Sigmoid colon (tissue), 7 donors: ENCODE measurements around the gene TMEM41B. TPM values are rescaled to one million over a fixed set of nuclear protein-coding genes. Genes with fewer than 3 reads are reported as not detected.
"Not testable (repeated sequence)": the region's sequence is repeated elsewhere in the genome, so short reads cannot be mapped to it uniquely, and the experiment has no call there.

Experiments used
- DNase-seq: peaks from one replicate; pipeline ENCODE4 v3.0.0-alpha.2; 2019
- H3K27ac ChIP-seq, 4 donors: fragments of 200-600 bp; sonication (generic); one replicate each; pipeline ENCODE4 v1.5.1; 2016 to 2019; ENCODE audit warnings: mild to moderate bottlenecking in 1 of 4
- H3K27me3 ChIP-seq, 3 donors: fragments of 200-600 bp; sonication (generic); one replicate each; pipeline ENCODE4 v1.5.1; 2019; ENCODE audit warnings: mild to moderate bottlenecking in 1 of 3
- H3K36me3 ChIP-seq, 4 donors: fragments of 200-600 bp; sonication (generic); one replicate each; pipeline ENCODE4 v1.5.1; 2016 to 2019
- H3K4me1 ChIP-seq, 4 donors: fragments of 200-600 bp; sonication (generic); one replicate each; pipeline ENCODE4 v1.5.1; 2017 to 2019
- H3K4me3 ChIP-seq, 4 donors: fragments of 200-600 bp; sonication (generic); one replicate each; pipeline ENCODE4 v1.5.1; 2017 to 2019; ENCODE audit warnings: mild to moderate bottlenecking in 2 of 4, moderate library complexity in 1 of 4
- H3K9me3 ChIP-seq, 4 donors: fragments of 200-600 bp in 3 of 4; sonication (generic) in 3 of 4; one replicate each; pipeline versions ENCODE4 v1.5.1 to v1.6.1; 2013 to 2019
- CTCF ChIP-seq, 4 experiments: fragments of 450-650 bp in 3 of 4; fragments of 200-600 bp in 1 of 4; IDR thresholded peaks; one replicate each; pipeline ENCODE4 v1.5.1; 2016 to 2019; ENCODE audit warnings: antibody characterized with exemption in 4 of 4, mild to moderate bottlenecking in 3 of 4, moderate library complexity in 2 of 4
- EP300 ChIP-seq, 4 donors: sonication (generic); formaldehyde crosslinking; IDR thresholded peaks; one replicate each; pipeline ENCODE4 v1.6.1; 2017; ENCODE audit warnings: antibody characterized with exemption in 4 of 4
- POLR2A ChIP-seq, 2 donors: fragments of 450-650 bp; IDR thresholded peaks; one replicate each; pipeline ENCODE4 v1.6.1; 2016; ENCODE audit warnings: antibody characterized with exemption in 2 of 2, mild to moderate bottlenecking in 2 of 2, moderate library complexity in 2 of 2
- POLR2AphosphoS5 ChIP-seq, 4 donors: sonication (generic); formaldehyde crosslinking; IDR thresholded peaks; one replicate each; pipeline ENCODE4 v1.6.1; 2017; ENCODE audit warnings: antibody characterized with exemption in 4 of 4
- WGBS, 2 donors: extraction: QIAGEN DNeasy Blood & Tissue Kit; methylation state at CpG; one replicate each; pipeline ENCODE4 v1.1.7; 2013; 5-methylcytosine and 5-hydroxymethylcytosine counted together
- intact Hi-C: fragments of 100-400 bp; cut with DNase I; formaldehyde crosslinking; loops from one replicate; pipeline ENCODE4 v1.15.1; 2023
- polyA plus RNA-seq, 3 donors: library from polyadenylated mRNA; stranded (reverse); fragments of 200-250 nt; gene quantifications; one replicate each; pipeline ENCODE4 v1.2.3, GENCODE V29; 2013
- total RNA-seq, 4 donors: library from RNA; depleted of rRNA; stranded (reverse); fragments of >200 nt; gene quantifications; one replicate each; pipeline ENCODE4 v1.1.0, GENCODE V29; 2016
- donor health status: healthy with polysubstance abuse.
- donor health status: Bipolar disorder and iron deficiency.
- donor health status: healthy.

The TMEM41B gene
- total and polyA plus RNA-seq, 7 donors = 6.5 to 22.2 (median 20.4) TPM

DNA sequence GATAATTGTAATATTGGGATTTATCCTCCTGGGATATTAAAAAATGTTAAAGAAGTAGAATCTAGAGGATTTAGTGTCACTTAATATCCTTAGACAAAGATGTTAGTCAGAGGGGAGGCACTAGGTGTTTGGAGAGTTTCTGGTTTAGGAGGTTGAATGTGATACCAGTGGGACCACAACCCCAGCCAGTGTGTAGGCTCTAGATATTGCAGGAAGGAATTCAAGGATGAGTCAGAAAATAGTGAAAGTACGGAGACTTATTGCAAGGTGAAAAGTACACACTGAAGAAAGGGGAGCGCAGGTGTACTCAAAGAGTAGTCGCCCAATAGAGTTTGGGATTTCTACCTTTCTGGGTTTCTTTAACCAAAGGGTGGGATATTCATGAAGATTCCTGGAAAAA is 5.7 kb upstream of the TMEM41B start:
- Histone ChIP-seq H3K36me3 (no peaks in the 10 kb centered on the region), H3K4me3 (no peak overlapping the region), H3K9me3 (no peaks in the 10 kb centered on the region), H3K27me3 (no peaks in the 10 kb centered on the region), H3K27ac (no peak overlapping the region), H3K4me1 (peaks cover 0 to 3% (median 2%) of the 10 kb centered on the region in 4 donors)
- TF ChIP-seq CTCF (IDR thresholded peaks at IDR 0.05) (no peak), POLR2AphosphoS5 (IDR thresholded peaks at IDR 0.05) (no peak), POLR2A (IDR thresholded peaks at IDR 0.05) (no peak), EP300 (IDR thresholded peaks at IDR 0.05) (no peak)
- no peak for DNase-seq
- 93 to 94% methylated on average over 3 of the region's 3 CpGs for WGBS, 2 donors
- intact Hi-C loops = no loop called here

DNA sequence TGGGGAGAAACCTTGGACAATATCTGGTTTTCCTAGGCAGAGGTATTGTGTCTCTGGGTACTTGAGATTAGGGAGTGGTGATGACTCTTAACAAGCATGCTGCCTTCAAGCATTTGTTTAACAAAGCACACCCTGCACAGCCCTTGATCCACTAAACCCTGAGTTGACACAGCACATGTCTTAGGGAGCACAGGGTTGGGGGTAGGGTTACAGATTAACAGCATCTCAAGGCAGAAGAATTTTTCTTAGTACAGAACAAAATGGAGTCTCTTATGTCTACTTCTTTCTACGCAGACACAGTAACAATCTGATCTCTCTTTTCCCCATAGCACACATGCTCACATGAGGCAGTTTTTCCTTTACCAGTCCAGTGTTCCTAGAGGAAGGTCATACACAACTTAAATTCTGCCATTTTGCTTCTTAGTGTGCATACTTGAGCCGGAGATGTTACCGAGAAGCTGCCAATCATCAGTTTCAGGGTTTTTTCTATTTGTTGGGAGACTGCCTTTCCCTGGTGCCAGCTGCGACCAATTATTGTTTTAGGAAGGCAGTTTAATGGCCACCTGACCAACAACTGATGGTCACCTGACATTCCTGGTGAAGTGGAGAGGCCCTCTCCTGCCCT is 5.1 kb upstream of the TMEM41B start:
- WGBS, 2 donors = 89 to 90% methylated on average over 4 of the region's 4 CpGs
- intact Hi-C loops = not testable (repeated sequence)

DNA sequence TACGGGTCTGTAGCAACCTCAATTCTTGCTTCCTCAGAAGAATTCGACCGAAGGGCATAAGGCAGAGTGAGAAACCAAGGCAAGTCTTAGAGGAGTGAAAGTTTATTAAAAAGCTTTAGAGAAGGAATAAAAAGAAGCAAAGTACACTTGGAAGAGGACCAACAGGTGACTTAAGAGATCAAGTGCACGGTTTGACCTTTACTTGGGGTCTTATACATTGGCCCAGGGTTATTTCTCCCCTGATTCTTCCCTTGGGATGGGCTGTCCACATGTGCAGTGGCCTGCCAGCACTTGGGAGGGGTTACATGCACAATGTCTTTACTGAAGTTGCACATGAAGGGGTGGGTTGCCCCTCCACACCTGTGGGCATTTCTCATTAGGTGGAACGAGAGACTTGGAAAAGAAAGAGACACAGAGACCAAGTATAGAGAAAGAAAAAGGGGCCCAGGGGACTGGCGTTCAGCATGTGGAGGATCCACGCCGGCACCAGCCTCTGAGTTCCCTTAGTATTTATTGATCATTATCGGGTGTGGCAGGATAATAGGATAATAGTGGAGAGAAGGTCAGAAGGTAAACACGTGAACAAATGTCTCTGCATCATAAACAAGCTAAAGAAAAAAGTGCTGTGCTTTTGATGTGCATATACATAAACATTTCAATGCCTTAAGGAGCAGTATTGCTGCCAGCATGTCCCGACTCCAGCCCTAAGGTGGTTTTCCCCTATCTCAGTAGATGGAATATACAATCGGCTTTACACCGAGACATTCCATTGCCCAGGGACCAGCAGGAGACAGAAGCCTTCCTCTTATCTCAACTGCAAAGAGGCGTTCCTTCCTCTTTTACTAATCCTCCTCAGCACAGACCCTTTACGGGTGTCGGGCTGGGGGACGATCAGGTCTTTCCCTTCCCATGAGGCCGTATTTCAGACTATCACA is 4.3 kb upstream of the TMEM41B start:
- H3K27me3 ChIP-seq, H3K4me3 ChIP-seq, DNase-seq, H3K27ac ChIP-seq, H3K4me1 ChIP-seq, H3K36me3 ChIP-seq, intact Hi-C loops, H3K9me3 ChIP-seq: not testable (repeated sequence)
- WGBS, 2 donors = 33 to 46% methylated on average over 18 of the region's 18 CpGs

More for the DNA sequence above, 5.1 kb upstream of the TMEM41B start:
- not testable (repeated sequence) for H3K9me3 ChIP-seq, H3K4me1 ChIP-seq, H3K36me3 ChIP-seq, DNase-seq, H3K4me3 ChIP-seq, H3K27me3 ChIP-seq, H3K27ac ChIP-seq

- no peaks in the 10 kb centered on the region for H3K36me3 ChIP-seq
- H3K4me3 ChIP-seq = no peak overlapping the region
- intact Hi-C loops = no loop called here
- DNase-seq = no peak
- H3K4me1 ChIP-seq = peaks cover 0 to 22% (median 16%) of the 10 kb centered on the region in 4 donors
- TF ChIP-seq POLR2AphosphoS5 (IDR thresholded peaks at IDR 0.05) (no peak), POLR2A (IDR thresholded peaks at IDR 0.05) (no peak), CTCF (IDR thresholded peaks at IDR 0.05) (no peak), EP300 (IDR thresholded peaks at IDR 0.05) (no peak)
- no peak overlapping the region for H3K27ac ChIP-seq
- WGBS, 2 donors = 98% methylated on average over 2 of the region's 2 CpGs
- no peaks in the 10 kb centered on the region for H3K9me3 ChIP-seq
- no peaks in the 10 kb centered on the region for H3K27me3 ChIP-seq
Observed at GRCh38 chr11:9316334-9316733, 1.9 kb upstream of the TMEM41B start.

GRCh38 chr11:9315078-9315688 is 790 bp upstream of the TMEM41B start:
- Histone ChIP-seq H3K9me3 (no peaks in the 10 kb centered on the region), H3K27ac (peak overlapping the region; percentile 82 to 86 (median 84)), H3K27me3 (no peaks in the 10 kb centered on the region), H3K36me3 (no peaks in the 10 kb centered on the region), H3K4me1 (peaks cover 0 to 27% (median 16%) of the 10 kb centered on the region in 4 donors), H3K4me3 (peak overlapping the region; percentile 72 to 100 (median 91))
- TF ChIP-seq CTCF (IDR thresholded peaks at IDR 0.05) (no peak), EP300 (IDR thresholded peaks at IDR 0.05) (no peak), POLR2A (IDR thresholded peaks at IDR 0.05) (no peak), POLR2AphosphoS5 (IDR thresholded peaks at IDR 0.05) (no peak)
- no peak for DNase-seq
- WGBS, 2 donors = 58 to 67% methylated on average over 16 of the region's 16 CpGs
- intact Hi-C loops = loop anchor here (2.0 kb wide), 1 partner anchor 50 kb away; the partner anchor contains the start of gene DENND5A
